IMR-90 (cell line): ENCODE results near the gene CD79A. TPM values are rescaled to one million over a fixed set of nuclear protein-coding genes. Genes with fewer than 3 reads are reported as not detected.

ENCODE experiments used
- ATAC-seq: fragments of 200-7000 bp; cut with Tn5 transposase; 2 replicates; pipeline ENCODE4 v1.9.1; 2020; ENCODE audit warnings: low read depth, mild to moderate bottlenecking, moderate library complexity
- BruUV-seq: library from RNA; stranded (reverse); fragments of 400-500 nt; replicated peaks from 2 replicates; lab custom pipeline; 2021; lab: Mats Ljungman, UMichigan
- CTCF ChIA-PET: fragments of 300-600 bp; formaldehyde crosslinking; extraction: SDS; loops from one replicate; lab custom pipeline; 2021; ENCODE audit warnings: antibody characterized with exemption; lab: Yijun Ruan, JAX
- POLR2A ChIA-PET: fragments of 300-600 bp; sonication (Branson Sonifier 250); formaldehyde crosslinking; loops from one replicate; lab custom pipeline; 2022; ENCODE audit warnings: antibody characterized with exemption; ENCODE audit not compliant: unreplicated experiment; lab: Charles Lee
- DNase-seq: peaks from one replicate; pipeline ENCODE4 v3.0.0; 2013
- H2AFZ ChIP-seq: replicated peaks from 2 replicates; pipeline ENCODE3; 2013; ENCODE audit warnings: low read length, mild to moderate bottlenecking; ENCODE audit not compliant: poor library complexity
- H2AK5ac ChIP-seq: 2 replicates; pipeline ENCODE4 v1.6.1; 2013; ENCODE audit warnings: low read depth, low read length, inconsistent platforms
- H2AK9ac ChIP-seq: replicated peaks from 2 replicates; pipeline ENCODE3; 2013; ENCODE audit warnings: mild to moderate bottlenecking, low read depth, low read length, moderate library complexity; ENCODE audit not compliant: poor library complexity
- H2BK120ac ChIP-seq: 2 replicates; pipeline ENCODE4 v1.6.1; 2013; ENCODE audit warnings: low read depth, low read length, inconsistent platforms
- H2BK15ac ChIP-seq: 3 replicates; pipeline ENCODE4 v1.6.1; 2013; ENCODE audit warnings: low read depth, low read length, inconsistent platforms
- H2BK20ac ChIP-seq: 2 replicates; pipeline ENCODE4 v1.6.1; 2013; ENCODE audit warnings: low read depth, mild to moderate bottlenecking, inconsistent platforms, low read length, moderate library complexity
- H2BK5ac ChIP-seq: 2 replicates; pipeline ENCODE4 v1.6.1; 2013; ENCODE audit warnings: mild to moderate bottlenecking, low read depth, low read length, inconsistent platforms; ENCODE audit not compliant: poor library complexity, severe bottlenecking
- H3K14ac ChIP-seq: replicated peaks from 2 replicates; pipeline ENCODE4 v1.6.1; 2013; ENCODE audit warnings: low read depth, low read length, inconsistent platforms
- H3K18ac ChIP-seq: 2 replicates; pipeline ENCODE4 v1.6.1; 2013; ENCODE audit warnings: low read depth, low read length, control low read depth
- H3K23ac ChIP-seq: 2 replicates; pipeline ENCODE4 v1.6.1; 2013; ENCODE audit warnings: low read depth, low read length, inconsistent platforms
- H3K27ac ChIP-seq: 2 replicates; pipeline ENCODE4 v1.5.1; 2013; ENCODE audit warnings: mild to moderate bottlenecking, control low read depth, low read length; ENCODE audit not compliant: insufficient read depth
- H3K27me3 ChIP-seq: 2 replicates; pipeline ENCODE4 v1.6.1; 2013; ENCODE audit warnings: low read length; ENCODE audit not compliant: control insufficient read depth, insufficient read depth
- H3K36me3 ChIP-seq: 2 replicates; pipeline ENCODE4 v1.6.1; 2013; ENCODE audit warnings: low read length, mixed read lengths; ENCODE audit not compliant: control insufficient read depth, insufficient read depth
- H3K4ac ChIP-seq: 2 replicates; pipeline ENCODE4 v1.6.1; 2013; ENCODE audit warnings: low read depth, low read length, inconsistent platforms
- H3K4me1 ChIP-seq: 2 replicates; pipeline ENCODE4 v1.6.1; 2013; ENCODE audit warnings: low read length, mixed read lengths; ENCODE audit not compliant: control insufficient read depth, insufficient read depth
- H3K4me2 ChIP-seq: 2 replicates; pipeline ENCODE4 v1.6.1; 2013; ENCODE audit warnings: low read depth, mild to moderate bottlenecking, control low read depth, low read length, moderate library complexity
- H3K4me3 ChIP-seq: 2 replicates; pipeline ENCODE4 v1.5.1; 2013; ENCODE audit warnings: low read depth, mild to moderate bottlenecking, control low read depth, low read length, moderate library complexity; ENCODE audit not compliant: insufficient read depth
- H3K56ac ChIP-seq: 2 replicates; pipeline ENCODE4 v1.6.1; 2013; ENCODE audit warnings: low read length, inconsistent platforms; ENCODE audit not compliant: insufficient read depth; ENCODE audit errors: extremely low read depth
- H3K79me1 ChIP-seq, 2 experiments: 2 replicates each; pipeline ENCODE4 v1.6.1; 2013; ENCODE audit warnings: low read length in 2 of 2, inconsistent platforms in 1 of 2, low read depth in 1 of 2
- H3K9ac ChIP-seq: 2 replicates; pipeline ENCODE4 v1.6.1; 2013; ENCODE audit warnings: low read depth, low read length, control low read depth
- H3K9me1 ChIP-seq: 2 replicates; pipeline ENCODE4 v1.6.1; 2013; ENCODE audit warnings: low read length, inconsistent platforms; ENCODE audit not compliant: insufficient read depth
- H3K9me3 ChIP-seq: 2 replicates; pipeline ENCODE4 v1.6.1; 2013; ENCODE audit warnings: low read length; ENCODE audit not compliant: control insufficient read depth, insufficient read depth
- H4K20me1 ChIP-seq: 2 replicates; pipeline ENCODE4 v1.6.1; 2013; ENCODE audit warnings: low read length, inconsistent platforms; ENCODE audit not compliant: insufficient read depth
- H4K5ac ChIP-seq: 2 replicates; pipeline ENCODE4 v1.6.1; 2013; ENCODE audit warnings: mild to moderate bottlenecking, low read depth, low read length, control low read depth
- H4K8ac ChIP-seq, 2 experiments: 2 replicates each; pipeline ENCODE4 v1.6.1; 2013; ENCODE audit warnings: low read depth in 2 of 2, low read length in 2 of 2, control low read depth in 1 of 2, inconsistent platforms in 1 of 2
- H4K91ac ChIP-seq: 2 replicates; pipeline ENCODE4 v1.6.1; 2013; ENCODE audit warnings: low read depth, low read length, inconsistent platforms; ENCODE audit not compliant: insufficient read depth
- BHLHE40 ChIP-seq: fragments of 150-350 bp; IDR thresholded peaks from 2 replicates; pipeline ENCODE4 v1.6.1; 2016; ENCODE audit warnings: mild to moderate bottlenecking, low read depth, low read length
- CEBPB ChIP-seq: IDR thresholded peaks from 2 replicates; pipeline ENCODE4 v1.6.1; 2012; ENCODE audit warnings: low read depth, low read length, improper control_type of control experiment
- MXI1 ChIP-seq: IDR thresholded peaks from 2 replicates; pipeline ENCODE4 v1.6.1; 2012; ENCODE audit warnings: low read depth, mild to moderate bottlenecking, low read length, moderate library complexity, borderline replicate concordance
- RCOR1 ChIP-seq: IDR thresholded peaks from 2 replicates; pipeline ENCODE4 v1.6.1; 2012; ENCODE audit warnings: mild to moderate bottlenecking, low read length, improper control_type of control experiment; ENCODE audit not compliant: insufficient replicate concordance
- WGBS, 2 experiments: methylation state at CpG; one replicate each; pipeline versions ENCODE4 v1.1.5 to v1.1.7; 2013; ENCODE audit warnings: missing lambda C conversion rate in 2 of 2; ENCODE audit not compliant: insufficient read length in 1 of 2; ENCODE audit errors: extremely low coverage in 2 of 2; 5-methylcytosine and 5-hydroxymethylcytosine counted together
- dilution Hi-C: fragments of 300-500 bp; cut with HindIII; formaldehyde crosslinking; loops from one replicate; pipeline ENCODE4 v1.14.3; 2018; ENCODE audit warnings: low sequenced_read_pairs; ENCODE audit not compliant: unreplicated experiment
- in situ Hi-C: fragments of 300-500 bp; cut with MboI; formaldehyde crosslinking; loops from 3 replicates; pipeline ENCODE4 v1.14.3; 2019; ENCODE audit warnings: low sequenced_read_pairs, inconsistent platforms, mixed read lengths
- intact Hi-C: fragments of 100-400 bp; cut with micrococcal nuclease; formaldehyde crosslinking; loops from 2 replicates; pipeline ENCODE4 v1.10.0; 2022
- polyA plus RNA-seq, 3 experiments: library from polyadenylated mRNA; depleted of rRNA; stranded (reverse); fragments of >200 nt; gene quantifications; 2 replicates each; pipeline ENCODE4 v1.2.3, GENCODE V29; 2012; ENCODE audit warnings: low replicate concordance in 1 of 3
- total RNA-seq: library from RNA; depleted of rRNA; stranded (reverse); fragments of >200 nt; gene quantifications from 2 replicates; pipeline ENCODE4 v1.2.3, GENCODE V29; 2012
- TF ChIP-seq, protein P1 (sequence below): conservative IDR thresholded peaks from 2 replicates; pipeline ENCODE4 v1.5.1; 2012; ENCODE audit warnings: mild to moderate bottlenecking, low read depth, low read length, improper control_type of control experiment

CD79A gene
- total and polyA plus RNA-seq, 2 of the 4 experiments (the other 2 are of a cell fraction): 0.19 TPM; not detected in 1

DNA sequence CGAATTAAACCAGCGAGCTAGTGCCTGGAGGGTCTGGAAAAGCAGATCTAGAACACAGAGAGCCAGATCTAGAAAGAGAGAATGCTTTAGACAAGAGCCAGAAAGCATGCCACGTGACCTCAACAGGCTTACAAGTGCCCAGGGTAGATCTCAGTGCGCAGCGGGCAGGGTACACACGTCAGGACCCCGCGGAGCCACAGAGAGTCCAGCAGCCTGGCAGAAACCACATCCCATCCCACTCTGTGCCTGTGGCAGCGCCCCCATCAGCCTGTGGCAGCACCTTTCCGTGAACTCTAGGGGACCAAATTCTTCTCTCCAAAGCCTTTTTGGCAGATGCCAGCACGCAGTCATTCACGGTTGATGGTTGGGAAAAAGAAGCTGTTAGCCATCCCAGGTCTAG, 11.8 kb downstream of the CD79A start:
- H3K4me2 ChIP-seq: no peak overlapping the region
- H2AK9ac ChIP-seq: no peak overlapping the region
- no peak overlapping the region for H3K23ac ChIP-seq
- peaks cover 37% of the 10 kb centered on the region for H4K20me1 ChIP-seq
- H3K4me3 ChIP-seq: no peak overlapping the region
- no peaks in the 10 kb centered on the region for H3K27me3 ChIP-seq
- dilution Hi-C loops: no loop called here
- no peak overlapping the region for H4K5ac ChIP-seq
- no peak overlapping the region for H2BK15ac ChIP-seq
- in situ Hi-C loops: no loop called here
- CTCF ChIA-PET: no interaction called here
- H2AK5ac ChIP-seq: no peak overlapping the region
- DNase-seq (no peak), ATAC-seq (no peak)
- POLR2A ChIA-PET: no interaction called here
- intact Hi-C loops: loop anchor here (10.0 kb wide), 1 partner anchor 146 kb away; no protein-coding TSS in a partner anchor
- no peaks in the 10 kb centered on the region for H3K9me3 ChIP-seq
- no peak overlapping the region for H3K9ac ChIP-seq
- H3K18ac ChIP-seq: no peak overlapping the region
- H2AFZ ChIP-seq: no peak overlapping the region
- WGBS, 2 experiments: 98% methylated on average over 9 of the region's 12 CpGs; no CpG with 5 or more reads in 1 of the 2 experiments
- no peak overlapping the region for H3K4ac ChIP-seq
- H3K79me1 ChIP-seq: peaks cover 35 to 64% of the 10 kb centered on the region in 2 experiments
- no TSS peak for BruUV-seq
- no peak overlapping the region for H2BK120ac ChIP-seq
- no peak overlapping the region for H2BK20ac ChIP-seq
- H3K14ac ChIP-seq: no peak overlapping the region
- H3K9me1 ChIP-seq: peaks cover 11% of the 10 kb centered on the region
- H2BK5ac ChIP-seq: no peak overlapping the region
- peaks cover 35% of the 10 kb centered on the region for H3K36me3 ChIP-seq
- no peak overlapping the region for H4K91ac ChIP-seq
- no peak overlapping the region for H4K8ac ChIP-seq
- H3K56ac ChIP-seq: no peak overlapping the region
- peaks cover 8% of the 10 kb centered on the region for H3K4me1 ChIP-seq
- TF ChIP-seq, protein P1, sequence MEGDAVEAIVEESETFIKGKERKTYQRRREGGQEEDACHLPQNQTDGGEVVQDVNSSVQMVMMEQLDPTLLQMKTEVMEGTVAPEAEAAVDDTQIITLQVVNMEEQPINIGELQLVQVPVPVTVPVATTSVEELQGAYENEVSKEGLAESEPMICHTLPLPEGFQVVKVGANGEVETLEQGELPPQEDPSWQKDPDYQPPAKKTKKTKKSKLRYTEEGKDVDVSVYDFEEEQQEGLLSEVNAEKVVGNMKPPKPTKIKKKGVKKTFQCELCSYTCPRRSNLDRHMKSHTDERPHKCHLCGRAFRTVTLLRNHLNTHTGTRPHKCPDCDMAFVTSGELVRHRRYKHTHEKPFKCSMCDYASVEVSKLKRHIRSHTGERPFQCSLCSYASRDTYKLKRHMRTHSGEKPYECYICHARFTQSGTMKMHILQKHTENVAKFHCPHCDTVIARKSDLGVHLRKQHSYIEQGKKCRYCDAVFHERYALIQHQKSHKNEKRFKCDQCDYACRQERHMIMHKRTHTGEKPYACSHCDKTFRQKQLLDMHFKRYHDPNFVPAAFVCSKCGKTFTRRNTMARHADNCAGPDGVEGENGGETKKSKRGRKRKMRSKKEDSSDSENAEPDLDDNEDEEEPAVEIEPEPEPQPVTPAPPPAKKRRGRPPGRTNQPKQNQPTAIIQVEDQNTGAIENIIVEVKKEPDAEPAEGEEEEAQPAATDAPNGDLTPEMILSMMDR: no peak
- no peak for TF ChIP-seq MXI1
- no peak for TF ChIP-seq CEBPB
- no peak for TF ChIP-seq RCOR1
- no peak for TF ChIP-seq BHLHE40
- no peak overlapping the region for H3K27ac ChIP-seq
